Keratinocyte (primary cell): ENCODE data around the gene CYLC1. TPM values are rescaled to one million over a fixed set of nuclear protein-coding genes. Genes with fewer than 3 reads are reported as not detected.

Experiments used
- DNase-seq: peaks from one replicate; pipeline ENCODE4 v3.0.0-alpha.2; 2011; ENCODE audit warnings: low read depth, missing footprints, low spot score
- FAIRE-seq: peaks from 2 replicates; lab custom pipeline; 2011; peaks lifted over from hg19 to GRCh38; lab: Jason Lieb, UNC
- H2AFZ ChIP-seq: 2 replicates; pipeline ENCODE4 v1.6.0; 2012; ENCODE audit warnings: low read length, control low read depth, inconsistent platforms; ENCODE audit not compliant: control insufficient read depth
- H3K27ac ChIP-seq: 2 replicates; pipeline ENCODE4 v1.5.1; 2011; ENCODE audit warnings: low read length; ENCODE audit not compliant: control insufficient read depth, insufficient read depth
- H3K27me3 ChIP-seq: 3 replicates; pipeline ENCODE4 v1.6.0; 2011; ENCODE audit warnings: low read length; ENCODE audit not compliant: control insufficient read depth, insufficient read depth; ENCODE audit errors: extremely low read depth
- H3K36me3 ChIP-seq, 2 experiments: 2 replicates in 1 of 2; 3 replicates in 1 of 2; pipeline ENCODE4 v1.5.1; 2011; ENCODE audit warnings: low read length in 2 of 2, mild to moderate bottlenecking in 1 of 2; ENCODE audit not compliant: control insufficient read depth in 2 of 2, insufficient read depth in 2 of 2; ENCODE audit errors: extremely low read depth in 1 of 2
- H3K4me1 ChIP-seq: 3 replicates; pipeline ENCODE4 v1.5.1; 2011; ENCODE audit warnings: low read length; ENCODE audit not compliant: control insufficient read depth, insufficient read depth; ENCODE audit errors: extremely low read depth
- H3K4me2 ChIP-seq: 3 replicates; pipeline ENCODE4 v1.6.0; 2011; ENCODE audit warnings: low read depth, low read length; ENCODE audit not compliant: control insufficient read depth, insufficient read depth; ENCODE audit errors: extremely low read depth
- H3K4me3 ChIP-seq, 3 experiments: fragments of 200-600 bp in 1 of 3; sonication (generic) in 1 of 3; 2 replicates in 2 of 3; 3 replicates in 1 of 3; pipeline ENCODE4 v1.5.1; 2011 to 2016; ENCODE audit warnings: low read length in 3 of 3, mild to moderate bottlenecking in 3 of 3, control low read depth in 2 of 3, inconsistent platforms in 1 of 3, low read depth in 1 of 3, mixed read lengths in 1 of 3, mixed run types in 1 of 3, moderate library complexity in 1 of 3; ENCODE audit not compliant: control insufficient read depth in 2 of 3, insufficient read depth in 2 of 3; ENCODE audit errors: extremely low read depth in 1 of 3
- H3K79me2 ChIP-seq: 2 replicates; pipeline ENCODE4 v1.6.0; 2012; ENCODE audit warnings: low read length; ENCODE audit not compliant: control insufficient read depth, insufficient read depth
- H3K9ac ChIP-seq: 3 replicates; pipeline ENCODE4 v1.6.0; 2011; ENCODE audit warnings: low read length; ENCODE audit not compliant: control insufficient read depth, insufficient read depth; ENCODE audit errors: extremely low read depth
- H3K9me1 ChIP-seq: 3 replicates; pipeline ENCODE4 v1.6.0; 2011; ENCODE audit warnings: low read length; ENCODE audit not compliant: control insufficient read depth, insufficient read depth; ENCODE audit errors: extremely low read depth
- H3K9me3 ChIP-seq: 2 replicates; pipeline ENCODE4 v1.5.1; 2012; ENCODE audit warnings: low read depth, low read length; ENCODE audit not compliant: control insufficient read depth
- H4K20me1 ChIP-seq: 3 replicates; pipeline ENCODE4 v1.6.0; 2011; ENCODE audit warnings: low read length; ENCODE audit not compliant: control insufficient read depth, insufficient read depth; ENCODE audit errors: extremely low read depth
- CTCF ChIP-seq, 3 experiments: IDR thresholded peaks in 1 of 3; conservative IDR thresholded peaks in 1 of 3; optimal IDR thresholded peaks in 1 of 3; 2 replicates in 2 of 3; 3 replicates in 1 of 3; pipeline versions ENCODE3 to v1.5.1; 2011; ENCODE audit warnings: low read length in 3 of 3, mild to moderate bottlenecking in 3 of 3, moderate library complexity in 2 of 3, control low read depth in 1 of 3, inconsistent platforms in 1 of 3; ENCODE audit not compliant: insufficient read depth in 2 of 3; ENCODE audit errors: extremely low read depth in 1 of 3
- EZH2 ChIP-seq: IDR thresholded peaks from one replicate; pipeline ENCODE4 v1.6.1; 2012; ENCODE audit warnings: inconsistent platforms, mild to moderate bottlenecking, low read length, moderate library complexity
- dilution Hi-C: fragments of 300-500 bp; cut with MboI; formaldehyde crosslinking; loops from one replicate; pipeline ENCODE4 v1.7.0; 2020; ENCODE audit warnings: low sequenced_read_pairs; ENCODE audit not compliant: extremely low pct_ligation_motif_present
- polyA minus RNA-seq, 3 experiments: library from RNA; depleted of rRNA, polyadenylated mRNA; stranded (reverse); fragments of >200 nt; gene quantifications; 1 replicate in 1 of 3; 2 replicates in 1 of 3; 3 replicates in 1 of 3; pipeline ENCODE4 v1.2.3, GENCODE V29; 2011
- polyA plus RNA-seq, 5 experiments: library from polyadenylated mRNA; depleted of rRNA in 3 of 5; stranded (reverse) in 3 of 5; stranded (forward) in 1 of 5; unstranded in 1 of 5; fragments of >200 nt; gene quantifications; 1 replicate in 1 of 5; 2 replicates in 3 of 5; 3 replicates in 1 of 5; pipeline versions ENCODE4 v1.2.1 to v1.2.3, GENCODE V29; 2011 to 2012; ENCODE audit warnings: missing spikeins in 2 of 5, low read depth in 1 of 5, low replicate concordance in 1 of 5

CYLC1 gene
- polyA plus RNA-seq: not detected in 3 replicates
- polyA plus RNA-seq (2011; ENCODE audit: low read depth): not detected
- not detected in 2 replicates for polyA plus RNA-seq (2011; cell fraction: cytosol; rRNA removed)
- not detected in 2 replicates for polyA plus RNA-seq (2011; cell fraction: nucleus; rRNA removed)
- polyA plus RNA-seq (2012; ENCODE audit: low replicate concordance): not detected in 2 replicates
- not detected in 3 replicates for polyA minus RNA-seq
- polyA minus RNA-seq (2011; cell fraction: cytosol; rRNA and poly(A)+ RNA removed): not detected
- not detected in 2 replicates for polyA minus RNA-seq (2011; cell fraction: nucleus; rRNA and poly(A)+ RNA removed)

GRCh38 chrX:83860846-83861245 lies at the start of gene CYLC1:
CYLC1 (plus strand) TSS chrX:83861146; CDS start chrX:83861183, 37 bp downstream.
- Histone ChIP-seq H3K27me3 (no peaks in the 10 kb centered on the region), H3K4me2 (no peak within 1 kb of the TSS), H3K4me3 (no peak within 1 kb of the TSS), H3K4me1 (no peaks in the 10 kb centered on the region), H3K9me3 (no peaks in the 10 kb centered on the region), H2AFZ (no peak within 1 kb of the TSS), H3K9me1 (no peaks in the 10 kb centered on the region), H3K27ac (no peak within 1 kb of the TSS), H3K79me2 (no peaks in the 10 kb centered on the region), H3K9ac (no peak within 1 kb of the TSS), H4K20me1 (no peaks in the 10 kb centered on the region), H3K36me3 (no peaks in the 10 kb centered on the region)
- dilution Hi-C loops: no loop called here
- DNase-seq: no peak
- FAIRE-seq: no peak
- TF ChIP-seq EZH2: no peak
- TF ChIP-seq CTCF (optimal IDR thresholded peaks at IDR 0.05 in 1 of 3, IDR thresholded peaks at IDR 0.05 in 1 of 3, conservative IDR thresholded peaks at IDR 0.05 in 1 of 3; ENCODE audit: extremely low read depth in 1 of 3, insufficient read depth in 2 of 3, low read length in 3 of 3): no peak

GRCh38 chrX:83819304-83819703 lies 41.6 kb upstream of the CYLC1 start:
- H3K9me3 ChIP-seq: peaks cover 2% of the 10 kb centered on the region
- no peaks in the 10 kb centered on the region for H3K36me3 ChIP-seq
- no peak overlapping the region for H2AFZ ChIP-seq
- H3K4me1 ChIP-seq: no peaks in the 10 kb centered on the region
- H3K79me2 ChIP-seq: no peaks in the 10 kb centered on the region
- no peak overlapping the region for H3K4me3 ChIP-seq
- no peaks in the 10 kb centered on the region for H4K20me1 ChIP-seq
- TF ChIP-seq CTCF (optimal IDR thresholded peaks at IDR 0.05 in 1 of 3, IDR thresholded peaks at IDR 0.05 in 1 of 3, conservative IDR thresholded peaks at IDR 0.05 in 1 of 3; ENCODE audit: extremely low read depth in 1 of 3, insufficient read depth in 2 of 3, low read length in 3 of 3) (no peak), EZH2 (no peak)
- no peaks in the 10 kb centered on the region for H3K9me1 ChIP-seq
- H3K4me2 ChIP-seq: no peak overlapping the region
- DNase-seq: no peak
- no peak overlapping the region for H3K9ac ChIP-seq
- H3K27ac ChIP-seq: no peak overlapping the region
- no peak for FAIRE-seq
- H3K27me3 ChIP-seq: no peaks in the 10 kb centered on the region
- dilution Hi-C loops: no loop called here
